ENCODE measurements around the gene P3H3. TPM values are rescaled to one million over a fixed set of nuclear protein-coding genes. Genes with fewer than 3 reads are reported as not detected.
"Not testable (repeated sequence)": the region's sequence is repeated elsewhere in the genome, so short reads cannot be mapped to it uniquely, and the experiment has no call there.

The P3H3 gene
- total RNA-seq, 1 donor from 2014 or later: 1.7 TPM

- no peak for ATAC-seq
These were observed 17.2 kb downstream of the P3H3 start for GRCh38 chr12:6845395-6845794.

GRCh38 chr12:6846316-6846869 is 18.2 kb downstream of the P3H3 start:
- ATAC-seq: no peak

DNA sequence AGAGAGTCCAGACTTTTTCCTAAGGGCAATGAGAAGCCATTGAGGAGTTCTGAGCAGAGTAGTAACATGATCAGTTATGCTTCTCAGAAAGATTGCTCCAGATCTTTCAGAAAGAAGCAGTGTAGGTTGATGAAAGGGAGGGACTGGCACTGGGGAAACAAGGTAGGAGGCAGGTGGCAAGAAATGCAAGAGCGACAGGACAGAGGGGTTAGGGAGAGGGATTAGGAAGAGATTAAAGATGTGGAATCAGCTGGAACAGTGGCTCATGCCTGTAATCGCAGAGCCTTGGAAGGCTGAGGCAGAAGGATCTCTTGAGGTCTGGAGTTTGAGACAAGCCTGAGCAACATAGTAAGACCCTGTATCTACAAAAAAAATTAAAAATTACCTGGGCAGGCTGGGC is 19.5 kb downstream of the P3H3 start:
- ATAC-seq: no peak

GRCh38 chr12:6849427-6849826 is 21.2 kb downstream of the P3H3 start:
- ATAC-seq: no peak

DNA sequence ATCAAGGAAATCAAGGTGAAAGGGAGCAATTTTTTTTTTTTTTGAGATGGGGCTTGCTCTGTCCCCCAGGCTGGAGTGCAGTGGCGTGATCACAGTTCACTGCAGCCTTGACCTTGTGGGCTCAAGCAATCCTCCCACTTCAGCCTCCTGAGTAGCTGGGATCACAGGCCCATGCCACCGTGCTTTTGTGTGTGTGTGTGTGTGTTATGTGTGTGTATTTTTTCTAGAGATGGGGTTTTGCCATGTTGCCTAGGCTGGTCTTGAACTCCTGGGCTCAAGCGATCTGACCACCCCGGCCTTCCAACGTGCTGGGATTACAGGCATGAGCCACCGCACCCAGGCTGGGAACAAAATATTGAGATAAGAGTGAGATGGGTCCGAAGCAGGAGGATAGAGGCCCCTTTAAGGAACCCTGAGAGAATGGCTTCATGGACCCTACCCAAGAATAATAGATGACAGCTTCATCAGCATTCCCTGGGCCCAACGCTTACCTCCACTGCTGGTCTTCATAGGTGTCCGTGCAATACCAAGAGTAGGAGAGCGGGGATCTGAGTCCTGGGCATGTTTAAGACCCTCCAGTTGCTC is 21.9 kb downstream of the P3H3 start:
- ATAC-seq: no peak

DNA sequence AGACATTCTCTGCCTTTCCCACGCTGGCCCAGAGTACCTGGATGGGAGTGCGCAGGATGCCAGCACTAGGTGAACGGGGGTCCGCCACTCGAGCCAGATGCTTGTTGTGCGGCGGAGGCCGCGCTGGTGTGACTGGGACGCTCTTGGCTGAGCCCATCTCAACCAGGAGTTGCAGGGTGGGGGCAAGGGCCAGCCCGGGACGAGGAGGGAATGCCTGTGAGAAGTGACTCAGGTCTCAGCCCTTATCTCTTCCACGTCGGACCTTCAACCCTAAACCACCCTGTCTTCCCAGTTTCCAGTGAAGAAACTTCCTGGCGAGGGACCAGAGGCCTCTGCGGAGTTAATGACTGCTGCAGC is 22.6 kb downstream of the P3H3 start:
- no peak for ATAC-seq

GRCh38 chr12:6851153-6851920 is 23.1 kb downstream of the P3H3 start, which contains the start of gene CDCA3:
Gene CDCA3, minus strand, starts transcription at chr12:6851286. Its CDS starts 334 bp downstream, at chr12:6850952.
- ATAC-seq: peak; percentile 82

DNA sequence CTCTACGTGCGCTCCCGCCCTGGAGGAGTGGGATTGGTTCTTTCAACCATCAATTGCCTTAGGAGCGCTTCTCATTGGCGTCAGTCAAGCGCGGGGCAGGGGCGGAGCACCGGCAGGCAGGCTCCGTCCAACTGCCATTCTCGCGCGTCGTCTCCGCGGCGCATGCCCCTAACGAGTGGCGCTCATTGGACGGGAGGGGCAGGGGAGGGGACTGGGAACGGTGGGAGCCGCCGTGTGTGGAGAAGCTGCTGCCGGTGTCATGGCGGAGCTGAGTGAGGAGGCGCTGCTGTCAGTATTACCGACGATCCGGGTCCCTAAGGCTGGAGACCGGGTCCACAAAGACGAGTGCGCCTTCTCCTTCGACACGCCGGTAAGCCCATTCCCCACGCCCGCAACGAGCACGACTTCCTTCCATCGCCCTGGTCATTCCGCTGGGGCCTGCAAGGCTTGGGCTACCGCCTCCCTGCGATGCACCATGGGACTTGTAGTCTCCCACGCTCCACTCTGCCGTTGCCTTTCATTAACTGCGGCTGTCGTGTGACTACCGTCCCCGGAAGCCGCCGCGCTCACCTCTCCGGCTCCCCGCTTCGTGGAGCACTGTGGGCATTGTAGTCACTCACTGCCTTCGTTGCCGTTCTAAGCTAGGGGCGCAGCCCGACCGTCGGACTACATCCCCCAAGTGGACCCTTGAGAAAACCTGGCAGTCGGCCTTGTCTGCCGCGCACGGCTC is 23.9 kb downstream of the P3H3 start, which contains the start of gene USP5:
Gene USP5, plus strand, starts transcription at position 230 of the 730 bp plus-strand sequence. Its CDS starts 30 bp downstream, at position 260.
- peak; percentile 89 for ATAC-seq

DNA sequence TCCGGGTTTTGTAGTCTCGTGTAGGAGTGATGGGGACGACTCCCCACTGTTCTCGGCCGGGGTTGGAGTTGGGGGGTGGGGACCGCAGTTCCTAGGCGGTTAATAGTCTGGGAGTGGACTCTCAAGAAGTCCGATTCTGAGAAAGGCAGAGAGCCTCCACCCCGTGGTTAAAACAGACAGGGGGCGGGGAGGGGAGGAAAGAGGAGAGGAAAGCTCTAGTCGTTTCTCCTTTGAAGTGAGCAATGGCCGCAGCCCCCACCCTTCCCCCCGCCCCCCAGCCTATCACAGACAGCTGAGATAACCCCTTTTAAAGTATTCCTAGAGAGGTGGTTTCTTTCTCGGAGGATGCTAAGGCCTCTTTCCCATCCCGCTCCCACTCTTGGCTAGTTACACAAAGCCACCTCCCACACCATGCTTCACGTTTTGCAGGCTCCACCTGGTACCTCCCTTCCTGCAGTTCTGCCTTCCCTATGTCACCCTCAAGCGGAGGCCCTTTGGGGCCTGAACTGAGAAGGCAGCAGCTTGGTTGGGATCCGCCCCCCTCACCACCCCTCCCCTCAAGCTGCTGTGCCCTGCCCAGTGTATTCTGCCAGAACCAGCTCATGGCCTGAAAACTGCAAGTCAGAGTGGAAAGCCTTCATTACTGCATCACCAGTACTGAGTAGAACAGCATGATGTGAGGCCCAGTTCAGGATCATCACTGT is 24.6 kb downstream of the P3H3 start:
- peak; percentile 42 for ATAC-seq

- no peak for ATAC-seq
These were observed 25.4 kb downstream of the P3H3 start for GRCh38 chr12:6853626-6854025.

GRCh38 chr12:6854036-6854435 is 25.8 kb downstream of the P3H3 start:
- ATAC-seq: no peak

- no peak for ATAC-seq
These were observed 27.1 kb downstream of the P3H3 start for GRCh38 chr12:6855322-6855721.

DNA sequence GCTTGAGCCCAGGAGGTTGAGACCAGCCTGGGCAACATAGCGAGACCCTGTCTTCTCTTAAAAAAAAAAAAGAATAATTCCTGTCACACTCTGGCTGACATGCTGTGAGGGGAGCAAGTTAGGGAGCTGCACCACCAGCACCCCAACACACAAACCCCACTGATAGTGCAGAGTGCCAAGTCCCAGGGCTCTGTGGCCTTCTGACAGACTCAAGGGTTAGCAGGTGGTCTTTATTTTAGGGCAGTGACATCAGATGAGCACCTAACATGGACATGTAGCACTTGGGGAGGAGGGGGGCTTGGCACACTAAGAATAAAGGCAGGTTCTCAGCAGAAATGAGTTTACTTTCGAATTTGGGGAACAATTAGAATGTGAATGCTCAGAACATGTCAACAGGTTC is 30.6 kb downstream of the P3H3 start:
- no peak for ATAC-seq

DNA sequence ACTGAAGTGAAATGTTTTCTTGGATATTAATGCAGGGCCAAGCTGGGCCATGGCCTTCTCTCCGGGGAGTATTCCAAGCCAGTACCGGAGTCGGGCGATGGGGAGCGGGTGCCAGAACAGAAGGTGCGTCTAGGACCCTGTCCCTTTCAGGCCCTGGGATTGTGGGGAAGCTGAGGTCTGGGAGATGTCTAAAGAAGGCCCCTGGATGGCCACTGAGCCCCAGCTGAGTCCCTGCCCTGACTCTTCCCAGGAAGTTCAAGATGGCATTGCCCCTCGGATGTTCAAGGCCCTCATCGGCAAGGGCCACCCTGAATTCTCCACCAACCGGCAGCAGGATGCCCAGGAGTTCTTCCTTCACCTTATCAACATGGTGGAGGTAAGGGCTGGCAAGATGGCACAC is 31.9 kb downstream of the P3H3 start:
- ATAC-seq: no peak

DNA sequence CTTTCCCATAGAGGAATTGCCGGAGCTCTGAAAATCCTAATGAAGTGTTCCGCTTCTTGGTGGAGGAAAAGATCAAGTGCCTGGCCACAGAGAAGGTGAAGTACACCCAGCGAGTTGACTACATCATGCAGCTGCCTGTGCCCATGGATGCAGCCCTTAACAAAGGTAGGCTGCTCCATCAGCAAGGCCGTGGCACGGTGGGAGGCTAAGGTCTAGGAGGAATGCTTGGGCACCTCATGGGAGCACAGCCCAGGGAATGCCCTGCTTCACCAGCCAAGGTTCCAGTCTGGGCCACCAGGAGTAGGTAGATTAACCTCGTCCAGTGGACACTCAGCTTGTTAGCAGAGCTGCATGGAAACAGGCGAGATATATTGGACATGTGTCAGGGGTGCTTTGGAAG is 32.7 kb downstream of the P3H3 start:
- ATAC-seq: no peak

- ATAC-seq: no peak
These were observed 33.2 kb downstream of the P3H3 start for GRCh38 chr12:6861391-6861790.

GRCh38 chr12:6863033-6863432 is 34.8 kb downstream of the P3H3 start:
- no peak for ATAC-seq

- ATAC-seq: no peak
These were observed 35.5 kb downstream of the P3H3 start for GRCh38 chr12:6863586-6864321.

DNA sequence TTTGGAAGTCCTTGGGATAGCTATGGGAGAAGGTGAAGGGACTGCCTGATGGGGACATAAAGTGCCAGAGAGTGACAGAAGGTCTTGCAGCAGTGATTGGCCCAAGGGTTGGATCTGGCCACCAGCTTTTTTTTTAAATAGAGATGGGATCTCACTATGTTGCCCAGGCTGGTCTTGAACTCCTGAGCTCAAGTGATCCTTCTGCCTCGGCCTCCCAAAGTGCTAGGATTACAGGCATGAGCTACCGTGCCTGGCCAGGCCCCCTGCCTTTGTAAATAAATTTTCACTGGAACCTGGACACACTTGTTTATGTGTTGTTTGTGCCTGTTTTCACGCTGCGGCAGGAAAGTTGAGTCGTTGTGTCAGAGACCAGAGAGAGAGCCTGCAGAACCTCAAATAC is 37.1 kb downstream of the P3H3 start:
- not testable (repeated sequence) for ATAC-seq

GRCh38 chr12:6866163-6866919 is 38.1 kb downstream of the P3H3 start:
- ATAC-seq: no peak

- peak; percentile 3 for ATAC-seq
These were observed 38.8 kb downstream of the P3H3 start for GRCh38 chr12:6866920-6867412.

Data from esophagus mucosa (tissue), 1 donor.